NCI-H1417 treated with DMSO at 0.1 percent for 48 hours (cell line): ENCODE results near the gene CAST.
A peak's percentile ranks its signal among the peaks of the same experiment; 100 is the strongest.
"Not testable (repeated sequence)": the region's sequence is repeated elsewhere in the genome, so short reads cannot be mapped to it uniquely, and the experiment has no call there.

Source experiments
- DNase-seq: peaks from one replicate; lab custom pipeline; 2025; lab: John Stamatoyannopoulos, UW

Gene CAST

DNA sequence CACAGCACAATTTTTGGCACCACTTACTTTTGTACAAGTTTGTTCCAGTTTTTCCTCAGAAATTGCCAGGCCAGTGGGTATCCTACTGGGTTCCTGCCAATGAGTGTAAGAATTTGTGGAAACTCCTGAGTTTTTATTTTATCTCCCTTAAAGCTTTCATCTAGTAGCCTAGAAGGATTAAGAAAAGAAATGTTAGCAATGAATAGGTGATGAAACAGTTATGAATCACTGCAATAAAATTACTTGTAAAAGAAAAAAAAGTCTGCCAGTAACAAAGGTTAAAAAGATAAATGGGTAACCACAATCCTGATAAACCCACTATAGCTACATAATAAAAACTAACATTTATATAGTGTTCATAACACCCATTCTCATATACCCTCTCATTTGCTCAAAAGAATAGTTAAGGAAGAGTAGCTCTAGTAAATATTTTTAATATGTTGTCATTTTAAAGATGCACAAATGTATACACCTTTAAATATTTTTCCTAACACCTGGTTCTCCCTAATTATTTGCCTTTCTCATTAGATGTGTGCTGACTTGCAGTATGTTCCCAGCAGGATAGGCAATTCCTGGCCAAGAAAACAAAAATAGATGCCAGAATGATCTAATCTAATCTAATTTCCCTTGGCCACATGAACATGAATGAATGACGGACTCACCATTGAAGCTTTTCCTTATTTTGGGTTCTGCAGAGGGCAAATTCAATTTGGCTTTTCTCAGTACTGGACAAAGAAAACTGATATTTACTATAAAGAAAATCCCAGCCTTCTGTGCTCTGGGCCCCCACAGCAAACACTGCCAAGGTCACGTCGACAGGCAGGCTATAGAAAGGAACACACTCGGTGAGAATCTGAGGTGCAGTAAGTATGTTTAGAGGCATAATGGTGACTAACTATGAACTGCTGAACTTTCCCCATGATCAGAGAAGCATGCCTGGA lies 119.1 kb downstream of the CAST start:
- DNase-seq = no peak

GRCh38 chr5:96783326-96783725 lies 121.2 kb downstream of the CAST start:
- DNase-seq = no peak

DNA sequence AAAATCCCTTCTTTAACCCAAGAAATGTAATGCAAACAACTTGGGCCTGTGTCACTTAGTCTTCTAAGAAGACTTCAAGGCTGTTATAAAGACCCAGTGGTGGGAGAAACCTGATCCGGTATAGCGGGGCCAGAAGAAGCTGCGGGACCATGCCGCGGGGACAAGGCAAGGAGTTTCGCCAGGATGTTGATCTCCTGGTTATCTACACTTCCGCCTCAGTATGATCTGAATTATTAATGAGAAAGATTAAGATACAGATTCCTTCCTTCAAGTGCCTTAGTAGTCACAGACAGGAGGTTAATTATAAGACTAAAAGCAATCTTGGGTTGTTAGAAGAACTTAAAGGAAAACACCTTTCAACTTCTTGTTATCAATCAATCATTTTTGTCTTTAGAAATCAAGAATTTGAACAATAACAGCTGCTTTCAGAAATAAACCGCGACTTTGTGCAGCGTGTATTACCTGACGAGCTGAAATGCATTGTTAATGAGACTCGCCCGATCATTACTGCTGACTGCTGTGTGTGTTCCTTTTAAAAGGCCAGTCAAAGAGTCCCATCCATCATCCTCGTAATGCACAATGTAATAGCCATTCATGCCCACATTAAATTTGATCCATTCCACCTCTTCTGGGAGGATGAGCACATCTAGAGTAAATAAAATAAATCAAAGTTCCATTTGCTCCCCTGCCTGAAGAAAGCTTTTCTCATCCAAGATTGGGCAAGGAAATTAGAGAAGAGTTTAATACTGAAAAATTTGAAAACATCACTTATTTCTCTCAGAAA lies 123.3 kb downstream of the CAST start:
- peak; percentile 46 for DNase-seq

DNA sequence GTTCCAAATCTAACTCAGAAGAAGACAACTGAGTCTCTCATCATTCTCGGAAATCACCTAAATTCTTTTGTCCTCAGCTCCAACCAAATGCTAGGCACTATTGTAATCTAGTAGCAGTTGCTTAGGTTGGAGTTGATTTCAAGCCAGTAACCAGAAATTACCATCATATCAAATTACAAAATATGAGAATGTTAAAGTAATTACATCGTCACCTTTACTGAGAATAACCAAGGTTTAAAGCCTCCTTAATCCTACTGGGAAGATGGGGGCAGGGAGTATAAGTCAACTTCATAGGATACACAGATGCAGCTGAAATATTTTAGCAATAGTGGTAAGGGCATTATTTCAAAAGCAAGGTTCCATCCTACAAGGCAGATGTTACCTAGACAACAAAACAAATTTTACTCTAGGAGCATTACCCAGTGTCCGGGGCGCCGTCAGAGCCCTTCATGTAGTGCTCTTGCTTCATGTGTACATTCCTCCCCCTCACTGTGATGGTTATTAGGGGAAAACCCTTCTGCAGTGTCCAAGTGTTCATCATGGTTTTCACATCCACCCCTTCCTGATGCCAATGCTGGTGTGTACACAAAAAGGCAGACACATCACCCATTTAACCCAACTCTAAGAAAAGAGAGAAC lies 126.1 kb downstream of the CAST start:
- no peak for DNase-seq

GRCh38 chr5:96789794-96790330 lies 127.7 kb downstream of the CAST start:
- DNase-seq = no peak

GRCh38 chr5:96790961-96791504 lies 128.9 kb downstream of the CAST start:
- DNase-seq = no peak

GRCh38 chr5:96794757-96795156 lies 132.6 kb downstream of the CAST start:
- DNase-seq = no peak

- DNase-seq = no peak
Measured at GRCh38 chr5:96795626-96796025, 133.4 kb downstream of the CAST start.

DNA sequence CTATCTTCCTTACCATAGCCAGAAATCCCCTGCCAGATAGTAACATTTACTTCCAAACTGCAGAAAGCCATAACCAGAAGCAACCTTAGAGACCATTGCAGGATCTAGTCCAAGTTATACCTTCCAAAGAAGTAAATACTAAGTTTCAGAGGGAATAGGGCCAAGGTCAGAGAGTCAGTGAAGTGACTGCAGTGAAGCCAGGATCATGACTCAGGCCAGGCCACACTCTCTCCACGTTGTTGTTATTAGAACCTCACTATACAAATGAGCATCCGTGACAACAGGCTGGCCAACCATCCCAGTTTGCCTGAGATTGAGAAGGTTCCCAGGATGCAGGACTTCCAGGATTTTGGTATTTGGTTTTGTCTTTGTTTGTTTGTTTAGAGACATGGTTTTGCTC lies 134.3 kb downstream of the CAST start:
- no peak for DNase-seq

GRCh38 chr5:96801718-96802117 lies 139.5 kb downstream of the CAST start:
- not testable (repeated sequence) for DNase-seq

DNA sequence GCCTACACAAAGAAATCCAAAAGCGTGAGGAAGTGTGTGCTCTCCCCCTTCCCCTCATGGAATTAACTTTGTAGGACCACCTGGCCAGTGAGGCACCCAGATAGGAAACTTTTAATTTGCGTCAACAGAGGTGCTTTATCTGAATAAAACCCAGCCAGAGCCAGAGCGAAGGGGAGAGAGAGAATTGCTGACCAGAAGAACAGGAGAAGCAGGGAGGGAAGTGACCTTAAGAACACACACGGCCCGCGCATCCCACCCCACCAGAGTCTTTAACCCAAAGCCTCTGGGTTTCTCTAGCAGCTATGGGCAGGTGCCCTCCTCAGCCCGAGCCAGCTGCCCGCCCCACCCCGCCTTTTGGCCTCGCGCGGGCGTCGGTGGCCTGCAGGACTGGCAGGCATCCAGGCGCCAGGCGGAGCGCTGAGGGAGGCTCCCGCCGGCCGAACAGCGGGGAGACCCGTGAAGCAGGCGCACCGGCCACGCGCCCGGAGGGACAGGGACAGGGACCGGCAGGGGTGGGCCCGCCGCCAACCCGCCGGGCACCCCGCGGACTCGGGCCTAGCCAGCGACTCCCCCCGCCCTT lies 145.0 kb downstream of the CAST start:
- no peak for DNase-seq

GRCh38 chr5:96808541-96808828 lies 146.3 kb downstream of the CAST start:
- DNase-seq = no peak

DNA sequence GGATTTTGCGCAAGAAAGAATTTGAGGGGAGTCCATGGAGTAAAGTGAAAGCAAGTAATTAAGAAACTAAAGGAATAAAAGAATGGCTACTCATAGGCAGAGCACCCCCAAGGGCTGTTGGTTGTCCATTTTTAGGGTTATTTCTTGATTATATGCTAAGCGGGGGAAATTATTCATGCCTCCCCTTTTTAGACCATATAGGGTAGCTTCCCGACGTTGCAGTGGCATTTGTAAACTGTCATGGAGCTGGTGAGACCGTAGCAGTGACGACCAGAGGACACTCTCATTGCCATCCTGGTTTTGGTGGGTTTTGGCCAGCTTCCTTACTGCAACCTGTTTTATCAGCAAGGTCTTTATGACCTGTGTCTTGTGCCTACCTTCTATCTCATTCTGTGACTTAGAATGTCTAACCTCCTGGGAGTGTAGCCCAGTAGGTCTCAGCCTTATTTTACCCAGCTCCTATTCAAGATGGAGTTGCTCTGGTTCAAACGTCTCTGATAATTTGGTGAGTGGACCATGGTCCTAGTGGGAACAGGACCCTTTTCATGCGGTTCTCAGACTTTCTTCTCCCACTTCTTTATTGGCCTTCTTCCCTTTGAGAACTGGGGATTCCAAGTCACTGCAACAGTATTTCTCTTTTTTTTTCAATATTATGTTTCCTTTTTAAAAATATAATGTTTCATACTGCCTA lies 146.8 kb downstream of the CAST start:
- DNase-seq = no peak

- DNase-seq = no peak
Measured at GRCh38 chr5:96809921-96810320, 147.7 kb downstream of the CAST start.

DNA sequence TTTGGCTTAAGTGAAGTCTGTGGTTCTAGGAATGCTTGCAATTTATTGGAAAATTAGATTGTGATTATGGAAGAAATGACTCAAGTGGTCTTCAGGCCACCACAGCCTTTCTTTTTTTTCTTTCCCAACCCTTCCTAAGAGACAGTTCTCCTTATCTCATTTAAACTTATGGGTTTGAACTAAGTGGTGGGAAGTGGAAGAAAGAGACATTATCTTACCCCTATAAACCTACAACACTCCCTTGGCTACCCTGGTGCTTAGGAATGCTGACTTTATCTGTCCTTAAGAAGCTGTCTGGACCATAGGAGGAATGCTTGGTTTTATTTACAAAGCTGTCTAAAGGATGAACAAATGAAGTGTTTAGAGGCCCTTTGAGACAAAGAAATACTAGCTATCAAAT lies 150.7 kb downstream of the CAST start:
- no peak for DNase-seq

DNA sequence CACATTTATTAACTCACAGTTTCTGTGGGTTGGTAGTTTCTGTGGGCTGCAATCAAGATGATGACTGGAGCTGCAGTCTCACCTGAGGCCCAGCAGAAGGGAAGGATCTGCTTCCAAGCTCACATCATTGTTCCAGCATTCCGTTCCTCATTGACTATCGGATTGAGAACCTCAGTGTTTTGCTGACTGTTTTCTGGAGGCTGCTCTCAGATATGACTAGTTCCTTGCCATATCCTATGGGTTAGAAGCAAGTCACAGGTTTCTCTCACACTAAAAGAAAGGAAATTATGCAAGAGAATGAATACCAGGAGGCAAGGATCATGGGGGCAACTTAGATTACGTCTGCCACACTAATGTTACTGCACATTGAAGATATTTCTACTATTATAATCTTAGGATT lies 151.9 kb downstream of the CAST start:
- DNase-seq = no peak

- no peak for DNase-seq
Measured at GRCh38 chr5:96816411-96816939, 154.3 kb downstream of the CAST start.

- no peak for DNase-seq
Measured at GRCh38 chr5:96816991-96817390, 154.8 kb downstream of the CAST start.

- no peak for DNase-seq
Measured at GRCh38 chr5:96817506-96817905, 155.3 kb downstream of the CAST start.

DNA sequence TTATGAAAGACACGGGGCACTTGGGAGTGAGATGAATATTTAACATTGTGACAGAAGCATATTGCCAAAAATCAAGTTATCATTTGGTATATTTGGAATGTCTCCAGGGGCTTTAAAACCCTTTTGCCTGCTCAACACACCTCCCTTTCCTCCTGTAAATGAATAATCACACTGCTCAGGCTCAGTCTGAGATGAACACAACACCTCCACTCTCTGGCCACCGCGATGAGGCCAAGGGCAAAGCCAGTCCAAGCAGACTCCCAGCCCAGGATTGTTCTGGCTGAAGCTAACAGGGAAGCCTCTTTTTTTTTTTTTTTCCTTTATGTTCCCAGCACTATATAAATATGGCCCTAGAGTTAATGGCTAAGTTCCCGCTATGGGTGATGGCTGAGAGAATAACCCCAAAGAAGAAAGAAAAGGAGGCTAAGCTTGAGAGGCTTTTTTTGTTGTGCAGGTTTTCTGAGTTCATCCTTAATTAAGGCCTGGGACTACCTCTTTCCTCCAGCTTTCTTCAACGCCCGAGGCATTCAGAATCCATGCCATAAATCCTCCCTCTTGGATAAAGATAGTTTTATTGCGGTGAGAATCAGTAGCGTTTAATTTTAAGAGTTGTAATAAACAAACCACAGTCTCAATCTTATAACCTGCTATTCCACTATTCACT lies 156.1 kb downstream of the CAST start:
- DNase-seq = no peak

GRCh38 chr5:96819806-96820205 lies 157.6 kb downstream of the CAST start:
- DNase-seq = no peak
